Activated naive CD8-positive, alpha-beta T cell (primary cell): ENCODE results near the gene AOPEP.

Source experiments
- H3K27ac Mint-ChIP-seq: one replicate; pipeline ENCODE4 v1.8.0; 2021; ENCODE audit warnings: mixed read lengths
- H3K27me3 Mint-ChIP-seq: one replicate; pipeline ENCODE4 v1.8.0; 2021; ENCODE audit warnings: mixed read lengths
- H3K36me3 Mint-ChIP-seq: one replicate; pipeline ENCODE4 v1.8.0; 2021; ENCODE audit warnings: mixed read lengths
- H3K4me1 Mint-ChIP-seq: one replicate; pipeline ENCODE4 v1.8.0; 2021; ENCODE audit warnings: low read depth, mixed read lengths
- H3K4me3 Mint-ChIP-seq: one replicate; pipeline ENCODE4 v1.8.0; 2021; ENCODE audit warnings: mild to moderate bottlenecking, mixed read lengths
- H3K9me3 Mint-ChIP-seq: one replicate; pipeline ENCODE4 v1.8.0; 2021; ENCODE audit warnings: low read depth, mixed read lengths

AOPEP gene

DNA sequence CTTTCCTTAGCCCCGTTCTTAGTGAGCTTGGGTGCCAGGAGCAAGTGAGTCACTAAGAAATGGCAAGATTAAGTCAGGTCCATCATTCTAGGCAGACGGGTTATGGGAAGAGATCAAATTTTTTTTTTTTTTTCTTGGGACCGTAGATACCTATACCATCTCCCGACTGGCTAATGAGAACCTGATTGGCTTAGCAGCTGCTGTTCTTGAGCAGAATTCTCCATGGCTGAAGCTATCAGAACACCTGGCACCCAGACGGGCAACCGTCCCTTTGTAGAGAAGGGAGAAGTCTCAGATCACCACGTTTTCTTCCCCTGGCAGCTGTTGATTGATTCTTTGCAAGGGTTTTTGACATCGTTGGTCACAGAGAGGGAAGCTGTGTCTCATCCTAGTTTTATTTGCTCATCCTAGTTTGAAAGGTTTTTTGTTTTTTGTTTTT, 78.6 kb downstream of the AOPEP start:
- H3K27me3 Mint-ChIP-seq: no peaks in the 10 kb centered on the region
- H3K9me3 Mint-ChIP-seq: no peaks in the 10 kb centered on the region
- peaks cover 12% of the 10 kb centered on the region for H3K4me1 Mint-ChIP-seq
- H3K27ac Mint-ChIP-seq: no peak overlapping the region
- peaks cover 41% of the 10 kb centered on the region for H3K36me3 Mint-ChIP-seq
- no peak overlapping the region for H3K4me3 Mint-ChIP-seq

DNA sequence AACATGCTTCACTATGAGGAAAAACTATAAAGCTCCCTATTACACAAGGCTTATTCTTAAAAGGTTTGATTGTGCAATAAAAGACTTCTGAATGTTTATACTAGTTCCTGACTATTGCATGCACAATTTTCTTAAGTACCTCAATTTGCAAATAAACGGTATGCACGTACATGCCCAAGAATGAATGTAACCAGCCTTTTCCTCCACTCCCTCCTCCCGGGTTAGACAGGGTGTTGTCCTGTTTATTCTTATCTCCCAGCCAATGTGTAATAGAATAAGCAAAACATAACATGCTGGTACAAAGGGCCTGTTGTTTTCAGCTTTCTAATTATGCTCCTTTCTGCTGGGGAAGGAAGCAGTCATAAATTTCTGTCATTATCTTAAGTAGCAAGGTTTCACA, 79.1 kb downstream of the AOPEP start:
- no peaks in the 10 kb centered on the region for H3K27me3 Mint-ChIP-seq
- no peak overlapping the region for H3K4me3 Mint-ChIP-seq
- peaks cover 37% of the 10 kb centered on the region for H3K36me3 Mint-ChIP-seq
- H3K27ac Mint-ChIP-seq: no peak overlapping the region
- H3K9me3 Mint-ChIP-seq: no peaks in the 10 kb centered on the region
- H3K4me1 Mint-ChIP-seq: peaks cover 12% of the 10 kb centered on the region

DNA sequence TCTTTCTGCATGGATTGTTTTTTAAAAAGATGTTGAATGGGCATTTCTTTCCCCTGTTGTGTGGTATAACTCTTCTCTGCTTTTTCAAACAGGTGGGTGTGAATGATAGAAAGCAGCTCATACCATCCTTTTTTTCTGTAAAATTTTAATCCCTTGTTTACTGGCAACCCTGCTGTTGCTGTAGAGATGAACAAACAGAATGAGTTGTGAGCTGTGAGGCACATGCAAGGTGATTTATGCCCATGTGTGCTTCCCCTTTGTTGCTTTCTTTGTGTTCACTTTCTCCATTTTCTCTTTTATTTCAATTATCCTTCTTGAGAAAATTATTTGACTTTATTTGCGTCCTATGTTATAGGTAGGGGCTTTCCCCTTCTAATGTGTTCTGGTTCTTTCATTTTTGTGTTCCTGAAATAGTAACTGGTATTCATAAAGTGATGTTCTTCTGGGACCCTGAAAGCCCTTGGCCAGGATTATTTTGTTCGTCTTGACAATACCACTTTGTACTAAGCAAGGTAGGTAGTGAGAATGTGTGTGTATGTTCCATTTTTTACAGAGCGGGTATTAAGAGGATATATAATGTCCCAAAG, 79.9 kb downstream of the AOPEP start:
- Mint-ChIP-seq H3K27ac (no peak overlapping the region), H3K27me3 (no peaks in the 10 kb centered on the region), H3K4me3 (no peak overlapping the region), H3K9me3 (no peaks in the 10 kb centered on the region), H3K36me3 (peaks cover 31% of the 10 kb centered on the region), H3K4me1 (peaks cover 12% of the 10 kb centered on the region)

DNA sequence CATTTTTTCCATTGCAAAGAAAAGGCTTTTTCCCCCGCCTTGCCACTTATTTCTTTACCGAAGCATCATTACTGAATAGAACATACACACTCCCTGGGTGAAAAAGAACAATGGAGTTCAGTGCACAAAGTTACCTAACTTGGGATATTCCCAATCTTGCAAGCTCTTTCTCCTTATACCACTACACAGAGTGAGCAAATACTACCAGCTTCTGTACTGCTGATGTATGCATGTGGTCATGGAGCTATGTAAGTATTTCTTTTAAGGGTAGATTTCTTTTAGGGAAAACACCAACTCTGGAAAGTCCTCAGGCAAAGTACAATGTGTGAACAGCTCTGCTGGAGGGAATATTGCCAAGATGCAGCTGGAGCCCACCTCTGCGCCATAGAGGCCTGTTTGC, 81.1 kb downstream of the AOPEP start:
- Mint-ChIP-seq H3K9me3 (no peaks in the 10 kb centered on the region), H3K4me1 (peaks cover 12% of the 10 kb centered on the region), H3K27me3 (no peaks in the 10 kb centered on the region), H3K4me3 (no peak overlapping the region), H3K27ac (no peak overlapping the region), H3K36me3 (peaks cover 24% of the 10 kb centered on the region)

DNA sequence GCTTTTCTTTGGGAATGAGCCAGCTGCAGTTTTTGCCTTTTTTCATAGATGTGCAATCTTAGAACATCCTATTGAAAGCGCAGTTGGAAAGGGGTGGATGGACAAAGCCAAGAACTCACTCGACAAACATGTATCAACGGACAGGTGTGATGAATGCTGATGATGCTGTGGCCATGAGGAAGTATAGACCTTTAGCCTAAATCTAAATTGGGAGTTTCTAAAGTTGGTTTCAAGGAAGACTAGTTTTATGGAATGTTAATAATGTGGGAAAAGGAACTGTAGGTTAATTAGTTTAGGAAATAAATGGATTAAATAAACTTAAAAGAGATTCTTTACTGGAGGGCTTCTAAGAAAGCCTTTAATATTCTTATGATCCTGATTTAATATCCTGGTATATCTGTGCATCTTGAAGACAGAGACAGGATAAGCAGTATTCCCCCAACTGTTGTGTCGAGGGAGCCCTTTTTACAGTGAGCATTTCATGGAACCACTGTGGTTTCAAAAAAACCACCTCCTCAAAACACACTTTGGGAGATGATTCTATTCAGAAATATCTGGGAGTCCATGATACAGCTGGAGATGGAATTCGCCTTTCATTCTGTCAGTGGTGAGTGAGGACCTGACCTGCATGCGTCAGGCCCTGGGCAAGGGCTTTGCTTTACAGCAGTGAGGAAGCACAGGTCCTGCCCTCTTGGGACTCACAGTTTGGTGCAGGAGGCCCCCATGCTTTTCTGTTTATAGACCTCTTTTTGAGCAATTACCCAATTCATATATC, 82.6 kb downstream of the AOPEP start:
- H3K4me1 Mint-ChIP-seq: no peaks in the 10 kb centered on the region
- H3K27me3 Mint-ChIP-seq: no peaks in the 10 kb centered on the region
- no peak overlapping the region for H3K27ac Mint-ChIP-seq
- no peak overlapping the region for H3K4me3 Mint-ChIP-seq
- no peaks in the 10 kb centered on the region for H3K9me3 Mint-ChIP-seq
- peaks cover 18% of the 10 kb centered on the region for H3K36me3 Mint-ChIP-seq

DNA sequence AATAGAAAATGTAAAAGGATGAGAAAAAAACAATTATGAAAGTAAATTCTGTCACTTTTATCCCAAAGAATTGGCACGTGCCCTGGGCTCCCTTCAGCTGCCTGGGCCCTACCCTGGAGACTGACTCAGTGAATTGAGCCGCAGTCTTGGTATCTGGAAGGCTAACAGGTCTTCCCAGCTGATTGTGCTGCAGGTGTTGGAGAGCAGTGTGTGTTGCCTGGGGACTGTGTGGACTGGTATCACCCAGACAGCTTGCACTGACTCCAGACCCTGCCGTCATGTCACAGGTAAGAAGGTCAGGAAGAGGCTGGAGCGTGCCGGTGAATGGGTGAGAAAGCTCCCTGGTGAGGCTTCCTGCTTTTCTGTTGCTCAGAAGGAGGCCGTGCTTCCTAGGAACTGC, 83.3 kb downstream of the AOPEP start:
- H3K36me3 Mint-ChIP-seq: peaks cover 14% of the 10 kb centered on the region
- H3K27ac Mint-ChIP-seq: no peak overlapping the region
- no peak overlapping the region for H3K4me3 Mint-ChIP-seq
- H3K9me3 Mint-ChIP-seq: no peaks in the 10 kb centered on the region
- H3K27me3 Mint-ChIP-seq: no peaks in the 10 kb centered on the region
- no peaks in the 10 kb centered on the region for H3K4me1 Mint-ChIP-seq

DNA sequence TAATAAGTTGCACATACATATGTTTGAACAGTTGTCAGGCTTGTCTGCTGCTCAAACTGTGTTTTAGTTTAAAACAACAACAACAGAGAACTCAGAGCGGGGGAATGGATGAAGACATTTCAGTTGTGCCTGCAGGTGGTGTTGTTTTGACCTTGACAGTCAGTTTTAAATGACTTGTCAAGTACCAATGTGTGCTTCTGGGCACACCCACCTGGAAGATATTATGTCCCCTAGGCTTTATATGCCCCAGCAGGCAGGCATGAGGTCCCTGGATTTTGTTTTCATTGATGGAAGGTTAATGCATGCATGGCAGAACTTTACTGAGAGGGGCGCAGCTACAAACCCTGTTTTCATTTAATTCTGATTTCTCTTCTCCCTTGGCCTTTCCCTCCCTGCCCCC, 84.6 kb downstream of the AOPEP start:
- Mint-ChIP-seq H3K27me3 (no peaks in the 10 kb centered on the region), H3K4me1 (no peaks in the 10 kb centered on the region), H3K36me3 (peaks cover 17% of the 10 kb centered on the region), H3K27ac (no peak overlapping the region), H3K4me3 (no peak overlapping the region), H3K9me3 (no peaks in the 10 kb centered on the region)

DNA sequence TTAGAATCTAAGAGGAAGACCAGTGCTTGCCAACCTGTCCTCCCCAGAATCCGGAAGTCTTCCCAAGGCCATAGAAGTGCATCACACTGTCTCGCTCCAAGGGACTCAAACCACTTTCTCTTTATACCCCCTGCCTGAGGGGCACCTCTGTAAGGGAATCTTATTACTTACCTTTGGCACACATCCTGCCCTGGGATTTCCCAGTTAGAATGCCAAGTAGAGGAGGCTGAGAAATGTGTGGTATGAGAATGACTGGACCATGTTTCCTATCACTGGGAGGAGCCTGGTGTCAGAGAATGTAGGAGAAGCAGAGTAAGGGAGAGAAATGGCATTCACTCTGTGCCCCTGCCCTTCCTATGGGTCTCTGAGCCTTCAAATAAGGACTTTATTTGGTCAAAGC, 85.8 kb downstream of the AOPEP start:
- H3K9me3 Mint-ChIP-seq: no peaks in the 10 kb centered on the region
- peaks cover 12% of the 10 kb centered on the region for H3K36me3 Mint-ChIP-seq
- no peak overlapping the region for H3K27ac Mint-ChIP-seq
- H3K27me3 Mint-ChIP-seq: no peaks in the 10 kb centered on the region
- H3K4me3 Mint-ChIP-seq: no peak overlapping the region
- H3K4me1 Mint-ChIP-seq: no peaks in the 10 kb centered on the region

DNA sequence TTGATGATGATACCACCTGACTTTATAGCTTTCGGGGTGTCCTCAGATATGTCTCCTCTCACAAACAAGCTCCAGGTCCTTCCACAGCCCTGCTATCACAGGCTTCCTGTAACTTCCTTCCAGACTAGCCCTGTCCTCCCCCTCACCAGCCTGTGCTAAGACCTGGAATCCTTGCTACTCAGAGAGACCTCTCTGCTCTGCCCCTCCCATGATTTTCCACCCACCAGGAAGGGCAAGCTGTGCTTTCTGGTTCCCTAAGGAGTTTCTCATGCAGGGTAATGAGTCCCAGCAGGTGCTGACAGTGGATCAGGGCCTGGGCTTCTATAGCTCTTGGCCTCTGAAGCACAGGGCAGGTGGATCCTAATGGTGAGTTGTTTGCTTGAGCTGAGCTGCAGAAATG, 86.9 kb downstream of the AOPEP start:
- Mint-ChIP-seq H3K27me3 (no peaks in the 10 kb centered on the region), H3K36me3 (peaks cover 7% of the 10 kb centered on the region), H3K27ac (no peak overlapping the region), H3K4me1 (no peaks in the 10 kb centered on the region), H3K9me3 (no peaks in the 10 kb centered on the region), H3K4me3 (no peak overlapping the region)

DNA sequence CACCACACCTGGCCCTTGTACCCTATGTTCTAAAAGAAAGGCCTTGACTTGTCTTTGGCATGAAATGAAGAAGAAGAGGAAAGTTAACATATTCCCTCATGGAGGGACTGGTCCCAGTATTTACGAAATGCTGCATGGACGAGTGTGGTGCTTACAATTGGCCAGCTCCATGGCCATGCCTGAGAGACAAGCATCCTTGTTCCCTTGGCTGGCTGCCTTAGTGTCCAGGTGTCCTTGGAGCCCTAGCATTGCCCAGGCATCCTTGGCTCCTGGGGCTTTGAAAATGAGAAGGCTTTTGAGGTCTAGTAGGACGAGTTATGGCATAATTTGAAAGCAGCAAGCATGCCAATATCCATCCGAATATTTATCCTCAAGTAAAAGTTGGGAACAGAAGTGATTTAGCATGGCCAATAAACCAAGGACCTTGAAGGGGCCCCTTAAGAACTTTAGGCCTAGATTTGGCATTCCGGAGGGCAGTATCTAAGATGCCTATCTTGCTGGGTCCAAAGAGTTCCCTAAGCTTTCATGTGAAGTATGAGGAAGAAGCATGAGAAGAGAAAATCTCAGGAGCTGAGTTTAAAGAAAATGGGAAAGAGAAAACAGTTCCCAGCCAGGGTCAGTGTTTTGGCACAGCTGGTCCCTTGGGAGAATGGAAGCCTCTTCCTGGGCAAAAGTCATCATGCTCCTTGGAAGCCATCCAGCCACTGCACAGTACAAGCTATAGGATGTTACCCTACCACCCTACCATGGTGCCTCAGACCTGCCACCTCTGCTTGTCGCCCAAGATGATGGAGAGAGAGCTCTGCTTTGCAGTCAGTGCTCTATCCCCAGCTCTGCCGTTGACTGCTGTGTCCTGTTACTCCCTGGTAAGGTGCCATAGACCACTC, 91.0 kb downstream of the AOPEP start:
- Mint-ChIP-seq H3K27me3 (no peaks in the 10 kb centered on the region), H3K4me1 (no peaks in the 10 kb centered on the region), H3K4me3 (no peak overlapping the region), H3K36me3 (peaks cover 10% of the 10 kb centered on the region), H3K9me3 (no peaks in the 10 kb centered on the region), H3K27ac (no peak overlapping the region)

DNA sequence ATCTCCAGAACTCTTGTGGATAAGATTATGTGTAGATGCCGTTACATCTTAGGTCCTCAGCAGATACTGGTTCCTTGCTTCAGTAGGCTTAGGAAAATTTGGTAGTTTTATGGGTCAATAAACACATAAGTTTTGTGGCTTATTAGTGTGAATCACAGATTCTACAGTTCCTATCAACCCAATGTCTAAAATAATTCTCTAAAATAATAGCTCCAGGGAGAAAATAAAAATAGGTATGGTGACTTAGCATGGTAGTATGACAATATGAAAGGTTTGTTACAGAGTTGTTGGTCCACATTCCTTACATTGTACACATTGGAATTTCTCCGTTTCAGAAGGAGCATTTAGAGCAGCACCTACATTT, 91.7 kb downstream of the AOPEP start:
- no peak overlapping the region for H3K27ac Mint-ChIP-seq
- no peaks in the 10 kb centered on the region for H3K9me3 Mint-ChIP-seq
- peaks cover 10% of the 10 kb centered on the region for H3K36me3 Mint-ChIP-seq
- H3K4me1 Mint-ChIP-seq: no peaks in the 10 kb centered on the region
- H3K4me3 Mint-ChIP-seq: no peak overlapping the region
- H3K27me3 Mint-ChIP-seq: no peaks in the 10 kb centered on the region

DNA sequence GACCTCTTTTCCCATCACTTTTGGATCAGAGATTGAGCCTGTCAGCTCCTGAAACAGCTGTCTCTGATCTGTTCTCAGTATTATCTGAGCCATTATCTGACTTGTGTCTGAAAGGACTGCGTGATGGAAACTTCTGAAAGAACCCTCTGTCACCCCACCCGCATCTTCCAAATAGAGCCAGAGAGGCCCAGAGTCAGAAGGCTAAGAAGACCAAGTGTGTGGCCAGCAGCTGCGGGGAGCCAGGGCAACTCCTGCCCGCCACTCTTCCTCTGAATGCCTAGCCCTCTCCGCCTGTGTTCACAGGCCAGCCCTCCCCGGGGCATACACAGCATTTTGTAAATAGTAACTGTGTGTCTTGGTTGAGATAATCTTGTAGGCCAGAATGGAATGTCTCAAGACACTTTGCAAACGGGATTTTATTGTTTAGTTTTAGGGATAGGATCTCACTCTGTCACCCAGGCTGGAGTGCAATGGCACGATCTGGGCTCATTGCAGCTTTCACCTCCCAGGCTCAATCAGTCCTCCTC, 92.7 kb downstream of the AOPEP start:
- Mint-ChIP-seq H3K36me3 (peaks cover 16% of the 10 kb centered on the region), H3K27ac (no peak overlapping the region), H3K4me3 (no peak overlapping the region), H3K27me3 (no peaks in the 10 kb centered on the region), H3K4me1 (no peaks in the 10 kb centered on the region), H3K9me3 (no peaks in the 10 kb centered on the region)

DNA sequence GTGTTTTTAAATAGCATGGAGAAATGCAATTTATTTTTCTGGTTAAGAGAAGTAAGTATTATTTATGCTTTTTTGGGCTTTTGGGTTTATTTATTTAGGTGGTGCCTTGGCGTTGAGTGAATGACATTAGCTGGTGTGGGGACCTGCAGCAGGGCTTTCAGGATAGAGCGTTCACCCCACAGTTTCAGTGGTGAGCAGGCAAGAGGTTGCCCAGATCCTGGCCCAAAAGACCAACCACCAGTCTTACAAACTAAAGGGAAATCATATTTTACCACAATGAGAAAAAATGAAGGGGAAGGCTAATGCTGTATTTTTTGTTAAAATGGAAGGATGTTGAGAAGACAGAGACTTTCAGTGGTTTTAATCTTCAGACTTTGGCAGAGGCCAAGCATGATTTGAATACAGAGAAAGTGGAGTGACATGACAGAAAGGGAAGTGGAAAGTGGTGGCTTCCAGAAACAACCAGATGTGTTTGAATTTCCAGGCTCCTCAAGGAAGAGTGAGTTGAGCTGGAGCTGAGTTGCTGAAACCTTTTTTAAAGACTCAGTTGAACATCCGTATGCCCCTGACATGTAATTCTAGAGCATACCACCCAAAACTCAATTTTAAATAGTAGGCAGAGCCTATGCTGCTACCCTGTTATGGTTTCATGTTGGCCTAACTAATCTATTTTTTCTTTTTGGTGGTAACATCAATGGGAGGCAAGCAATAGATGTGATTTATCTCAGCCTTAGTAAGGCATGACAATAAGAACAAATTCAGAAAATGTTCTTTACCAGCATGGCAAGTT, 94.8 kb downstream of the AOPEP start:
- Mint-ChIP-seq H3K27ac (no peak overlapping the region), H3K36me3 (peaks cover 16% of the 10 kb centered on the region), H3K9me3 (no peaks in the 10 kb centered on the region), H3K27me3 (no peaks in the 10 kb centered on the region), H3K4me3 (no peak overlapping the region), H3K4me1 (no peaks in the 10 kb centered on the region)

DNA sequence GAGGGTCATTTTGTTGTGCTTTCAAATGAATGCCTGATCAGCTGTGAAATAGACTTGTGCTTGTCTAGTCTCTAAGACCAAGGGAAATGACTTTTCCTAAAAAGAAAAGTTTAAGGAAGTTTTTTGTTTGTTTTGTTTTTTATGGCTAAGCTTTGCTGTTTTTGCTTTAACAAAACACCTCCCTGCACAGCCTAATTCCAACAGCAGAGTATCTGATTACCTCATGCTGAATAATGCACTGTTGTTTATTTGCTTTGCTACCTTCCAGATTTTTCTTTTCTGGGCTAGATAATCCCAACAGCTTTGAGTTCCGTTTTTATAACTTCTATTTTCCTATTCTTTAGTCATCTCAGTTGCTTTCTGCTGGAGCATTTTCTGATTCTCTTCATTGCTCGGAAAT, 95.8 kb downstream of the AOPEP start:
- no peaks in the 10 kb centered on the region for H3K9me3 Mint-ChIP-seq
- H3K27me3 Mint-ChIP-seq: no peaks in the 10 kb centered on the region
- no peak overlapping the region for H3K27ac Mint-ChIP-seq
- H3K4me1 Mint-ChIP-seq: no peaks in the 10 kb centered on the region
- no peak overlapping the region for H3K4me3 Mint-ChIP-seq
- H3K36me3 Mint-ChIP-seq: peaks cover 20% of the 10 kb centered on the region
